ENCODE data around the gene TFDP1.

GRCh38 chr13:113544071-113544891, 40.3 kb upstream of the TFDP1 start:
- no peak for TF ChIP-seq CTCF (IDR thresholded peaks at IDR 0.05; ENCODE audit: borderline replicate concordance, extremely low read depth, low read length, poor library complexity, severe bottlenecking)
- no peak for TF ChIP-seq EZH2 (IDR thresholded peaks at IDR 0.05; ENCODE audit: borderline replicate concordance, low read depth, low read length, severe bottlenecking)
